Activated gamma-delta T cell treated with Interleukin-2 at 50 U/mL for 16 hours (primary cell): ENCODE measurements around the gene GMPPA.

Source experiments
- DNase-seq: peaks from one replicate; pipeline ENCODE4 v3.0.0-alpha.2; 2020

GMPPA gene

GRCh38 chr2:219522111-219523030 is 23.7 kb downstream of the GMPPA start:
- no peak for DNase-seq

GRCh38 chr2:219523031-219523671 is 24.5 kb downstream of the GMPPA start:
- DNase-seq, result no peak

GRCh38 chr2:219524817-219525216 is 26.1 kb downstream of the GMPPA start:
- DNase-seq, result no peak

GRCh38 chr2:219525533-219526232 is 27.0 kb downstream of the GMPPA start:
- no peak for DNase-seq

GRCh38 chr2:219526320-219527075 is 27.8 kb downstream of the GMPPA start:
- no peak for DNase-seq

DNA sequence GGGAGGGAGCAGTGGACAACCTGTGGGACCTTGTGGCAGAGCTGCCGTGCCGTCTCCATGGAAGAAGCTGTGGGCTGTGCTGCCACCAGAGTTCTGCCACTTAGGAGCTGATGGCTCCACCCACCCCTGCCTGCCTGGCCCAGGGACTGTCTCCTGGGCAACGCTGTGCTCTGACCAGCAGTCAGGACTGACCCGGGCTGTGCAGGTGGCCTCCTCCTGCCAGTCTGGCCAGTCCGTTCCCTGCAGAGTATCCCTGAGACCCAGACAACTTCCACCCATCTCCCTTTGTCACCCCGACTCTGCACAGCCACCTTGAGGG is 28.3 kb downstream of the GMPPA start:
- no peak for DNase-seq

GRCh38 chr2:219527472-219527871 is 28.8 kb downstream of the GMPPA start:
- DNase-seq, result no peak

DNA sequence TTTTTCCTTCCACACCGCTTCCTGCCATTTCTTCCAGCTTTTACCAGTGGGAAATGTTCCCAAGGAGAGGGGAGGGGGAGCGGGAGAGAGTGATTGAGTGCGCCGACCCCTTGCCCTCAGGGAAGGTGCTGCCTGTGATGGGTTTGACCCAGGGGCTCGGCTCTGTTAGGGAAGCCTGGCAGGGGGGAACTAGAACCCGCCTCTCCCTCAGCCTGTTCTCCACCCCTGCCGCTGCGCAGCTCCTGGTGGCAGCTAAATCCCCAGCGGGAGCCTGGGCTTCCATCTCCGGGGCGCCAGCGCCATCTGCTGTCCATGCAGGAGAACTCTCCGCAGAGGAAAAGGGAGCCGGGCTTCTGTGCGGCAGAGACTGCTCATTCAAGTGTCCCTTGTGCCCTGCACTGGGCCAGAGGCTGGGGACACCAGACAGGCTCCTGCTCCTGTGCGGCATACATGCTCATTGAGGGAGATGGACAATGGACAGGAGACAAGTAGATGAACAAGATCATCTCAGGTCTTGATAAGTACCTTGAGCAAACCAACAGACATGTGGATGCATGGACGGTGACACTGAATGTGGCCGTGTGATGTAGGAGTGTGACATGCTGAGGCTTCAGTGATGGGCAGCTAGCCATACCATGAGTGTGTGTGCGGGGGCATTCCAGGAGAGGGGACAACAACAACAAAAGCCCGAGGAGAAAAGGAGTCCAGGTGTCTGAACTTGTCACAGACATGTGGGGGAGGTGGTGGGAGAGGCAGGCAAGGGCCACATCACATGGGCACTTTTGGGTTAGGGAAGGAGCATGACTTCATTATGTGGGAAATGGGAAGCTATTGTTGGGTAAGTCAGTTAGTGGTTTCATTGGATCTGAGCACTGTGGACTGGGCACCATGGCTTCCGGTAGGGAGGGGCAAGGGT is 31.6 kb downstream of the GMPPA start:
- DNase-seq, result peak; percentile 82

GRCh38 chr2:219531639-219532377 is 33.1 kb downstream of the GMPPA start:
- no peak for DNase-seq

GRCh38 chr2:219532378-219532649 is 33.6 kb downstream of the GMPPA start:
- DNase-seq, result no peak

- no peak for DNase-seq
These were observed 35.4 kb downstream of the GMPPA start for GRCh38 chr2:219533930-219534661.

GRCh38 chr2:219536425-219536824 is 37.7 kb downstream of the GMPPA start:
- no peak for DNase-seq

- no peak for DNase-seq
These were observed 38.3 kb downstream of the GMPPA start for GRCh38 chr2:219536967-219537366.

- no peak for DNase-seq
These were observed 39.2 kb downstream of the GMPPA start for GRCh38 chr2:219537657-219538488.

GRCh38 chr2:219538504-219538951 is 39.8 kb downstream of the GMPPA start:
- DNase-seq, result no peak

DNA sequence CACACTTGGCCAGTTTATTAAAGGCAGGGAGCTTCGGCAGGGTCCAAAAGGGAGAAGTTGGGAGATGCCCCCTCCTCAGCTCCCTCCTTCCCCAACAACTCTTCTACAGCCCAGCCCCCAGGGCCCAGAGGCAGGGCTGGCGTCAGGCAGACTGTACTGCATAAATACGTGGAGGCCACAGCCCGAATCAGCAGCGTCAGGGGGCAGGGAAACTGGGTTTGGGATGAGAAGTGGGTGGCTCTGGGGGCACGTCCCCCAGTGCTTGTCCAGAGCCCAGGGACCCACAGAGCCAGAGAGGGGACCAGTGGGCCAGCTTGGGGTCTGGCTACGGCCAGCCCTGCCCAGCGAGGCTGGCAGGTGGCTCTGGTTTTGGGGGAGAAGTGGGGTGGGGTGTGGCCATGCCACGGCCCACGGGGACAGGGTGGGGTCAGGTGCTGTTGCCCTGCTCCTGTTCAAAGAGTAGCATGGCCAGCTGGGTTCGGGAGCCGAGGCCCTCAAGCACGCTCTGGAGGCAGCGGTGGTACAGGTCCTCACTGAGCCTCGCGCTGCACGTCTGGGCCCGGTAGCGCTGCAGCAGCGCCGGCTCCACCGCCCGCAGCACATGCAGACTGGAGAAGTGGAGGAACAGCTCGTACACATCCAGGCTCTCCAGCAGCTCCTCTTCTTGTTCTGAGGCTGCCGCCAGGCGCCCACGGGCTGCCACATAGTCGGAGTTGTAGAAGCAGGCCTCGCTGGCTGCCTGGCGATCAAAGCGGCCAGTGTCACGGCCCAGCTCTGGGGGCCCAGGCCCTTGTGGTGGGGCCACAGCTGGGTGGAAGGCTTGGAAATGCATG is 40.5 kb downstream of the GMPPA start:
- DNase-seq, result no peak

DNA sequence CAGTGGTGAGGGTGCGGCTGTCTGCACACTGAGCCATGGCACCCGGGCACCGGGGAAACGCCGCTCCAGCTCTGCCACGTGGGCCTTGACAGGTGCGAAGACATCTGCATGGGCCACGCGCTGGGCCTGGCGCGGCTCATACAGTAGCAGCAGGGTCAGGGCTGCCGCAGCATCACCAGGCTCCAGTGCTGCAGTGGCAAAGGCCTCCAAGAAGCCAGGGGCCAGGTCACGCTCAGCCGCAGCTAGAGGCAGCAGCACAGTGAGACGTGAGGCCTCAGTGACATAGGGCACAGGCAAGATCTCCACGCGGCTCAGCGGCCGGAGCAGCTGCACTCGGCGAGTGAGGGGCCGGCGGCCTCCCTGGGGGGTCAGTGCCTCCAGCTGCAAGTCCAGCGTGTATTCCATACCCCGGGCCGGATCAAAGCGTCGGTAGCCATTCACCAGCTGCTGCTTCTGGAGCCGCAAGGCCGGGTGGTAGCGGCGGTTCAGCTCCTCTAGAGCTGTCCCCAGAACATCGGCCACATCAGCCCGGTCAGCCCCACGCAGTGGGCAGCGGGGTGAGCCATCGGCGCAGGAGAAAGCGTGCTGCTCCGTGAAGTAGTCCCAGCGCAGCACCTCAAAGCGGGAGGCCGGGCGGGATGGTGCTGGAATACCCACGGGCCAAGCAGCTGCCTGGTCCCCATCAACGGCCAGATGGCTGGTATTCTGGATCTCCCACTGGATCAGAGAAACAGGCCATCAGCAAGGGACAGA is 41.4 kb downstream of the GMPPA start:
- DNase-seq, result no peak
